Activated CD4-positive, CD25-positive, alpha-beta regulatory T cell treated with anti-CD3 and anti-CD28 coated beads, Interleukin-2, amount 50 U/mL, for 24 hours (primary cell): ENCODE measurements around the gene KDM4B.

Experiments
- ATAC-seq, 2 donors: fragments of 150-1000 bp; cut with Tn5 transposase; one replicate each; pipeline ENCODE4 v1.10.0; 2021; ENCODE audit warnings: mild to moderate bottlenecking in 1 of 2, moderate library complexity in 1 of 2

Gene KDM4B

DNA sequence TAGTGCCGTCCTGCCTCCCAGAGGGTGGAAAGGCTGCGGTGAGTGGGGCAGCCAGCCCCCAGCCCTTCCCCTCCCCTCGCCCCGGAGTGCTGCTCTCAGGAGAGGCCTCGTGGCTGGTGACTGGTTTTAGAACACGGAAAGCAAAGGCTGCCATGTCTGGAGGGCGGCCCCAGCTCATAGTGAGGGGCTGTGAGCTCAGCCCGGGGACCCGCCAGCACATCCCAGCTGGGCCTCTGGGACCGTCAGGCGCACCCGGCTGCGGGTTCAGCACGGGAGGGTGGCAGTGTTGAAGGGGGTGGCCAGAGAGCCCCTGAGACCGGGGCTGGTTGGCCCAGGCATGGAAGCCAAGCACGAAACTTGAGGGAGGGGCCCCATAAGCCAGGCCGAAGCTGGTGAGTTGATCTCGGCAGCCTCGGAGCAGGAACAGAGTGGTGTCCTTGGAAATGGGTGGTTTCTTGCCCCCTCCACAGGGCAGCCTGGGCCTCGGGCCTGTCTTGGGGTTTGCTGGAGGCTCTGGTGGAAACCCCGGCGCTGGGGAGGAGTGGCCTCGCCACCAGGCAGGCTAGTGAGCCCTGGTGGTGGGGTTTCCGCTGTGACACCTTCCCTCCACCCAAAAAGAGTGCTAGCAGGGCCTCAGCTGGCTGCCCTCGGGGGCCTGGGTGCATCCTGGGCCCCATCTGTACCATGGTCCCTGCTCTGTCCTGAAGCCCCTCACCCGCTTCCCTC is 157.7 kb downstream of the KDM4B start:
- ATAC-seq, result no peak

GRCh38 chr19:5127717-5128116 is 158.8 kb downstream of the KDM4B start:
- ATAC-seq, result no peak

DNA sequence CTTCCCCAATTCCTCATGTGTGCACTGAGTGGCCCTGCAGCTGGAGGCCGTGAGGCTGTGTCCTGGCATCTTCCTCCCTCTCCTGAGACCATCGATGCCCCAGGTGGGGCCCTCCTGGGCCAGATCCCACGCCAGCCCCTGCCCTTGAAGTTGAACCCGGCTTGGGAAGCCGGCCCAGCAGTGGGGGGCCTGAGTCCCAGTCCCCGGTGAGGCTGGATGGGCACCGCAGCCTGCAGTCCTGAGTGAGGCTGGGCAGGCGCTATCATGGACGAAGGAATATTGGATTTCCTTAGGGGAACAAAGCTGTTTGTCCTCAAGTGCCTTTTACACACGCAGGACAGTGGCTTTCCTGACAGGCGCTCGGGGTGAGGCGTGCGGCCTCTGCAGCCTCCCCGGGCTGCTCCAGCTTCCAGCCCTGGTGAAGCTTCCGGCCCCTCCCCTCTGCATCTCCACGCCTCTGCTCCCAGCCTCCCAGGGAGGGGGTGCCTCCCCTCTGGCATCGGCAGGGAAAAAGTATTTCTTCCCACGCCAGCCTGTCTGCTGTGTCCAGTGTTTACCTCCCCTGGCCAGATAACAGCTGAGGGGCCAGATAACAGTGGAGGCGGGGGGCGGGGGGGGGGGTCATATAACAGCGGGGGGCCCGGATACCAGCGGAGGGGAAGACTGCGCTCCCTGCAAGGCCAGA is 159.5 kb downstream of the KDM4B start:
- no peak for ATAC-seq

DNA sequence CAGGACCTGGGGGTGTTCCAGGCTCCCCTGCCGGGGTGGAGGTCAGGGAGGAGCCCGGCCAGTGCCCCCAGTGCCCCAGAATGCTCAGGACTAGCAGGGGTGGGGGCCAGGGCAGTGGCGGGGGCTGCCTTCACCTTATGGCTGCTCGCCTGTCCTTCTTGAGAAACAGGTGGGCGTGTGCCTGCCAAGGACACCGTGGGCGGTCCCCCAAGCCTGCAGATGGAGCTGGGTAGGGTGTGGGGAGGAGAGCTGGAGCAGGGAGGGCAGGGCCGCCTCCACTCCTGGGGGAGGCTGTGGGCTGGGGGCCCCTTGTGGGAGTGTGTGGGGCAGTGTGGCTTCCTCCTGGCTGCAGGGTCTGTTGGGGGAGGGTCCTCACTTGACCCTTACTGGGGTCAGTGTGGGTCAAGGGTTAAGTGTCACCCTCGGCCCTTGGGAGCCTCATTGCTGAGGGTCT is 160.1 kb downstream of the KDM4B start:
- ATAC-seq, result no peak

DNA sequence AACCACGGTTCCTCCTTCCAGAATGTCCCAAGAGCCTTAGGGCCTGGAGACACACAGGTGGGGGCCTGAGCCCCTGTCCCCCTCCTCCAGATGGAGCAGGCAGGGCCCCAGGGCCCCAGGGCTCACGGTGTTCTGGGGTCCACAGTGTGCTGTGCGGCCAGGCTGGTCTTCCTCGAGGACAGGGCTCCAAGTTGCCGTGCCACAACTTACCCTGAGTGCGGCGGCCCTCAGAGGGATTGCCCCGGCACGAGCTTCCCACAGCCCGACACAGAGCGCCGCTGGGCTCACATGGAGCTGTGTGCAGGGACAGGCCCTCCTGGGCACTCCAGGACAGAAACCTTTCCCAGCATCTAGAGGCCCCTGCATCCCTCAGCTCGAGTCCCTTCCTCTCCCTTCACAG is 160.8 kb downstream of the KDM4B start:
- ATAC-seq, result no peak

DNA sequence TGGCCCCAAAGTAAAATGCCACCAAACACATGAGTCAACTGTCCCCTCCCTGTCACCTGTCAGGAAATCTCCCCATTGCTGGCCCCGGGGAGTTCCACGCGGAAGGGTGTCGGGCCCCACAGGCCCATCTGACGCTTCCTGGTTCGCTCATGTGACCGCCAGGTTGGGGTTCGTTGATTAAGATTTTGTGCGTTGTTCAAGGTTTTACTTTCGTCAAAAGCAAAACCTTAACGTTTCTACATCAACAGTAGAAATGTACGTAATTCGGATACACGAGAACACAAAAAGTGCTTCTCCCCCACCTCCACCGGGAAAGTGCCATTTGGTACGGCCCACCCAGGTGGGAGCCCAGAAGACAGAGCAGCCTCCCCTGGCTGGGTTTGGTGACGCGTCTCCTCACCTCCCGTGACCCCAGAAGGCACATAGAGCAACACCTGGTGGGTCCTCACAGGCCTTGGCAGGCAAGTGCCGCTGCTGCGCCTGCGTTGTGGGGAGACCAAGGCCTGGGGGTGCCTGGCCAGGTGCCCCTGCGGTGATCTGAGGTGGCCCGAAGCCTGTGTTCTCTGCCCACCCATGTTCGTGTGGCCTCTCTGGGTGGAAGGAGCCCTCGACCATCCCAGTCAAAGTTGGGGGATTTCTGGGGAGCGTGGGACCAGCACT is 161.6 kb downstream of the KDM4B start:
- peak; percentile 77 to 78 for ATAC-seq

GRCh38 chr19:5131031-5131505 is 162.2 kb downstream of the KDM4B start:
- ATAC-seq, result peak; percentile 14 to 18

DNA sequence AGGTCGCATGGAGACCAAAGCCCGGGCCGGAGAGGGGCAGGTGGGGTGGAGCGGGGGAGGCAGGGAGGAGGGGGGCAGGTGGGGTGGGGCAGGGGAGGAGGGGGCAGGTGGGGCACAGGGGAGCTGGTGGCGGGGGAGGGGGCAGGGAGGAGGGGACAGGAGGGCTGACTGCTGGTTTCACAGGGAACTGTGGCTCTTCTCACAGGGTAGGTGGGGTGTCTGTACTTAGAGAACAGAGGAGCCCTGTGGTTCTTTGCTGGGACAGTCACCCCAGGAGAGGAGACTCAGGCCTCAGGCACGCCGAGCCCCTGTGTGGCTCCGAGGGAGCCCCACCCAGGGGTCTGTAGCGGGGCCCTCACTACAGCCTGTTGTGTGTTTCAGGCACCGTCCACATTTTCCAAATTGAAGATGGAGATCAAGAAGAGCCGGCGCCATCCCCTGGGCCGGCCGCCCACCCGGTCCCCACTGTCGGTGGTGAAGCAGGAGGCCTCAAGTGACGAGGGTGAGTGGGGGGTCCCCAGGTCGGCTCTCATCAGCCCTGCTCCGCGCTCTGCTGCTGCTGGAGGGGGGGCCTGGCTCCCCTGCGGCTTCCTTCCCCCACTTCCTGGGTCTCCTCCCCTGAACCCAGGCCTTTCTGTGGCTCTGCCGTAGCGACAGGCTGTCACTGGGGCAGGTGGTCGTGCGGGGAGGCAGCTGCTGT is 162.7 kb downstream of the KDM4B start:
- ATAC-seq, result no peak

GRCh38 chr19:5132206-5132560 is 163.3 kb downstream of the KDM4B start:
- no peak for ATAC-seq

GRCh38 chr19:5132698-5133651 is 164.1 kb downstream of the KDM4B start:
- no peak for ATAC-seq

GRCh38 chr19:5133986-5134595 is 165.2 kb downstream of the KDM4B start:
- ATAC-seq, result no peak

GRCh38 chr19:5134691-5135090 is 165.8 kb downstream of the KDM4B start:
- ATAC-seq, result no peak

DNA sequence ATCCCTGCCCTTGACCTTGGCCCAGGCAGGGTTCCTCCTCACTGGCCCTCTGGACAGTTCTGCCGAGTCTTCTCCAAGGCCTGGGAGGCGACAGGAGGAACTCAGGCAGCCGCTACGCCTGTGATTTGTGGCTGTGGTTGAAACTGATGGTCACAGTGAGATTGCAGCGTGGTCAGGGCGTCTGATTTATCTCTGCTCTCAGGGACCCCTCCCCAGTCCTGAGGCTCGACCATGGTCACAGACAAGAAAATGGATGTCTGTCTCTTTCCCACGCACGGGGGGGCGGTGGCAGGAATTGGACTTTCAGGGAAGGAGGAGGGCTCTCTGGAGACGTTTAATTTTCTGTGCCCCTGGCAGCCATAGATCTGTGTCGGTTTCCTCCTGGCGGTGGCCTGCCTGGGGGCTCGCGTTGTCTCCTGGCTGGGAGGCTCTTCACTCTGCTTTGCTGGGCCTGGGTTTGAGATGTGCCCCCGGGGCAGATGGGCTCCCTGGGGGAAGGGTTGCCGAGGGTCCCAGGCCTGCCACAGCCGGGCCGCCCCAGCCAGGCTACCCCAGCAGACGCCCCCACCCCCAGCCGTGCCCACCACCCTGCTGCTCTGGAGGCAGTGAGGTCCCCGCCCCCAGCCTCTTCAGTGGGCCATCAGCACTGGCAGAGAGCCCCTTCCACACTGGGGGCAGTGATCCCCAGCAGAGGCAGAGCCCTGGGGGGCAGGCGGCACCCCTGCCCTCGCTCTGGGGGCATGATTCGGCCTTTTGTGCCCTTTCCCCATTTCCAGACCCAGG is 167.4 kb downstream of the KDM4B start:
- ATAC-seq, result no peak

DNA sequence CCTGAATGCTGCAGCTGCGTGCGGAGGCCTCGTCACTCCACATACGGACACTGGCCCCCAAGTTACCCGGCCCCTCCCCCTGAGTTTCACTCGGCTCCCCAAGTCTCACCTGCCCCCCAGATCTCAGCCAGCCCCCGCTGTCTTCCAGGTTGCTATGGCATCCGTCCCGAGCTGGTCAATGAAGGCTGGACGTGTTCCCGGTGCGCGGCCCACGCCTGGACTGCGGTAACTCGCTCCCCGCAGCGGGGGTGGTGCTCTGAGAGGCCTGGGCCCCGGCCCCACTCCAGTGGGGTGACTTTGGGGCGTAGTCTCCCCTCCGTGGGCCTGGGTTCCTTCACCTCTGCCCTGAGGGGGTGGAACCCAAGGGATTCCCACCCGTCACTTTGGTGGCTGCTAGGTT is 168.2 kb downstream of the KDM4B start:
- no peak for ATAC-seq

DNA sequence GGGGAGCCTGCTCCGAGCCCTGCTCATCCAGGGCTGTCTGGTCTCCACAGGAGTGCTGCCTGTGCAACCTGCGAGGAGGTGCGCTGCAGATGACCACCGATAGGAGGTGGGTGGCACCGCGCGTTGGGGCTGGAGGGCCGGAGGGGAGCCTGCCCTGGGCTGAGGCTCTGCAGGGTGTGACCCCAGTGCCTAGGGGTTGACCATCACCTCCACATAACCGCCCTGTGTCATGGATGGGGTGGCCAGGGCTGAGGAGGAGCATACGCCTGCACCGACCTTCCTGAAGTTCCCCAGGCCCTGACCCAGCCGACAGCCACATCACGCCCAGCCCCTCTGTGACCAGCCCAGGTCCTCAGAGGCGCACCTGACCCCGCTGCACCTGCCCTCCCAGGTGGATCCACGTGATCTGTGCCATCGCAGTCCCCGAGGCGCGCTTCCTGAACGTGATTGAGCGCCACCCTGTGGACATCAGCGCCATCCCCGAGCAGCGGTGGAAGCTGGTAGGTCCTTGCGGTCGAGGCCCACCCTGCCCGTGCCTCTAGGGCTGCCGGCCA is 168.7 kb downstream of the KDM4B start:
- ATAC-seq, result no peak

DNA sequence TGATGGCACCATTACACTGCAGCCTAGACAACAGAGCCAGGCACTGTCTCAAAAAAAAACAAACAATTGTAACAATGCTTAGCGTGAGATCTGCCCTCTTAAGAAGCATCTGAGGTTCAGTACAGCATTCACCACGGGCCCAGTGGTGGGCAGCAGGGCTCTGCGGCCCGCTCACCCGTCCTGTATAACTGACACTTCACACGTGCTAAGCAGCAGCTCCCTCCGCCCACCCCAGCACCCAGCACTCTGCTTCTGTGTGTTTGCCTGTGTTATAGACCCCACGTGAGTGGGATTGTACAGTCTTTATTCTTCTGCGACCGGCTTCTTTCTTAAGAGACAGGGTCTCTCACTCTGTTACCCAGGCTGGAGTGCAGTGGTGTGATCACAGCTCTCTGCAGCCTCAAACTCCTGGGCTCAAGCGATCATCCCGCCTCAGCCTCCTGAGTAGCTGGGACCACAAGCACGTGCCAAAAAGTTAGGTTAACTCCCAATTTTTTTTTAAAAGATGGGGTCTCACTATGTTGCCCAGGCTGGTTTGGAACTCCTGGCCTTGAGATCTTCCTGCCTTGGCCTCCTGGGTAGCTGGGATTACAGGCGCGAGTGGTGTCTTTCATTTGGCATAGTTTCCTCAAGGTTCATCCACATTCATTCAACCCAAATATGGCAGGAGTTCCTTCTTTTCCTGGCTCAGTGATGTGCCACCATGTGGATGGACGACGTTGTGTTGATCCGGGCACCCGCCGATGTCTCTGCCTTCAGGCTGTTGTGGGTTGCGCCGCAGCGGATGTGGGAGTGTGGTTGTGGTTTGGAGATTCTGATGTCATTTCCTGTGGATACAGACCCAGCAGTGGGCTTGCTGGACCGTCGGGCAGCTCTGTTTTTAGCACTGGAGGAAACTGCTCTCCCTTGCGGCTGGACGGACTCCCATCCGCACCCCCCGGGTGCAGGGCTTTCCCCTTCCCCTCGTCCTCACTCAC is 170.0 kb downstream of the KDM4B start:
- peak; percentile 84 to 88 for ATAC-seq

GRCh38 chr19:5139583-5140325 is 170.8 kb downstream of the KDM4B start:
- no peak for ATAC-seq

DNA sequence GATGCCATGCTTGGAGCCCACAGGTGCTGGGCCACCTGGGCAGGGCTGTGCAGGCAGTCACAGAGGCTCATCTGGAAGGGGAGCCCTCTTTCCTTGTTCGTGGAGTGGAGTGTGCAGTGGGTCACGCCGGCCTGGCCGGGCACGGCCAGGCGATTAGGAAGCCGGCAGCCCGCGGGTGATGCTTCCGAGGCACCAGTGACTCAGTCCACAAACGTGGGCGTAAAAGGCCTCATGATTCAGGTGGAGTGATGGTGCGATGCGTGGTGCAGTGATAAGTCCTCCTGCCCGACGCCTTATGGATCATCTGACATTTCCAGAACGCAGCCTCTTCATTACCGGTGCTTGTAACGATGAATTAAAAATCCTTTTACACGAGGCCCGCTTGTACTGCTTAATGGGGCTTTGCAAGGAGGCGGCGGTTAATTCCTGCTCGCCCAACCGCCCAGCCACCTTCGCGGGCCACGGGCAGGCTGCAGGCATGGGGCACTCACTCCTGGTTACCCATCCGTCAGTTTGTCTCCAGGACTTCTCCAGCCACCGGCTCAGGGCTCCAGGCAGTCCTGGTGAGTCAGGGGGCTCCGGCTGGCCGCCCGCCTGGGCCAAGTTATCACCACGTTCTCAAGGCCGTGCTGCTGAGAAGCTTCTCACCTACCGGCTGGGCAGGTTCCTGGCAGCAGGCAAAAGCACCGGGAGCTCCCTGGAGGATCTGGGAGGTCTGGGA is 172.4 kb downstream of the KDM4B start:
- no peak for ATAC-seq
